GM23338 (cell line): Measurements from ENCODE around the gene MPP4. TPM values are rescaled to one million over a fixed set of nuclear protein-coding genes. Genes with fewer than 3 reads are reported as not detected.

Experiments
- ATAC-seq: fragments of 200-7000 bp; cut with Tn5 transposase; 3 replicates; pipeline ENCODE4 v1.9.1; 2020
- DNase-seq: peaks from one replicate; pipeline ENCODE4 v3.0.0-alpha.2; 2015; ENCODE audit warnings: low spot score
- H2AFZ ChIP-seq: fragments of 200-600 bp; sonication (generic); 2 replicates; pipeline ENCODE4 v1.8.0; 2016; ENCODE audit warnings: antibody characterized with exemption, mild to moderate bottlenecking, moderate library complexity
- H3F3A ChIP-seq: fragments of 200-600 bp; sonication (generic); replicated peaks from 2 replicates; pipeline ENCODE4 v1.8.0; 2017; ENCODE audit warnings: antibody characterized with exemption, mixed run types, low read depth
- H3K27ac ChIP-seq: fragments of 200-600 bp; sonication (generic); 2 replicates; pipeline ENCODE4 v1.6.1; 2016; ENCODE audit warnings: low read depth
- H3K27me3 ChIP-seq: fragments of 200-600 bp; sonication (generic); 2 replicates; pipeline ENCODE4 v1.8.0; 2016; ENCODE audit warnings: mild to moderate bottlenecking, mixed run types, moderate library complexity; ENCODE audit not compliant: insufficient read depth
- H3K36me3 ChIP-seq: fragments of 200-600 bp; sonication (generic); 2 replicates; pipeline ENCODE4 v1.8.0; 2016; ENCODE audit warnings: mild to moderate bottlenecking; ENCODE audit not compliant: insufficient read depth
- H3K4me1 ChIP-seq: fragments of 200-600 bp; sonication (generic); 2 replicates; pipeline ENCODE4 v1.8.0; 2016; ENCODE audit warnings: mild to moderate bottlenecking, moderate library complexity; ENCODE audit not compliant: insufficient read depth
- H3K4me2 ChIP-seq: fragments of 200-600 bp; sonication (generic); 2 replicates; pipeline ENCODE4 v1.7.1; 2017; ENCODE audit warnings: mixed run types
- H3K4me3 ChIP-seq: fragments of 200-600 bp; sonication (generic); 2 replicates; pipeline ENCODE4 v1.6.1; 2016; ENCODE audit warnings: mixed run types
- H3K79me2 ChIP-seq: fragments of 200-600 bp; sonication (generic); replicated peaks from 2 replicates; pipeline ENCODE4 v1.8.0; 2017; ENCODE audit warnings: mild to moderate bottlenecking; ENCODE audit not compliant: insufficient read depth
- H3K9me2 ChIP-seq: fragments of 200-600 bp; sonication (generic); 2 replicates; pipeline ENCODE4 v1.8.0; 2017; ENCODE audit not compliant: insufficient read depth
- H4K20me1 ChIP-seq: fragments of 200-600 bp; sonication (generic); replicated peaks from 2 replicates; pipeline ENCODE4 v1.8.0; 2017; ENCODE audit warnings: mild to moderate bottlenecking; ENCODE audit not compliant: insufficient read depth
- H3K27ac Mint-ChIP-seq: 2 replicates; pipeline ENCODE4 v1.8.0; 2020; ENCODE audit warnings: inconsistent platforms, mild to moderate bottlenecking, moderate library complexity, mixed read lengths
- H3K27me3 Mint-ChIP-seq: 3 replicates; pipeline ENCODE4 v1.8.0; 2022; ENCODE audit warnings: low read depth, mild to moderate bottlenecking, moderate library complexity, mixed read lengths, inconsistent platforms; ENCODE audit not compliant: insufficient read depth, poor library complexity
- H3K36me3 Mint-ChIP-seq: 3 replicates; pipeline ENCODE4 v1.8.0; 2021; ENCODE audit warnings: low read depth, mild to moderate bottlenecking, inconsistent platforms, moderate library complexity, mixed read lengths
- H3K4me1 Mint-ChIP-seq: 3 replicates; pipeline ENCODE4 v1.8.0; 2020; ENCODE audit warnings: mild to moderate bottlenecking, inconsistent platforms, mixed read lengths
- H3K4me3 Mint-ChIP-seq: 3 replicates; pipeline ENCODE4 v1.8.0; 2021; ENCODE audit warnings: moderate library complexity, mild to moderate bottlenecking, inconsistent platforms, mixed read lengths
- H3K9me3 Mint-ChIP-seq: 3 replicates; pipeline ENCODE4 v1.8.0; 2020; ENCODE audit warnings: moderate library complexity, mild to moderate bottlenecking, inconsistent platforms, mixed read lengths
- CREB1 ChIP-seq: fragments of 250-450 bp; sonication (Bioruptor Pico); IDR thresholded peaks from 2 replicates; pipeline ENCODE4 v1.5.0; 2020; ENCODE audit warnings: low read depth, mild to moderate bottlenecking, moderate library complexity
- CTCF ChIP-seq, 2 experiments: fragments of 200-600 bp in 1 of 2; sonication (generic) in 1 of 2; conservative IDR thresholded peaks; 2 replicates each; pipeline versions ENCODE4 v1.5.1 to v1.6.1; 2016 to 2017; ENCODE audit warnings: antibody characterized with exemption in 2 of 2, low read depth in 2 of 2, mild to moderate bottlenecking in 2 of 2, moderate library complexity in 1 of 2
- ETS1 ChIP-seq: IDR thresholded peaks from 2 replicates; pipeline ENCODE4 v1.6.1; 2016; ENCODE audit warnings: antibody characterized with exemption
- EZH2 ChIP-seq: fragments of 200-600 bp; sonication (generic); IDR thresholded peaks from one replicate; pipeline ENCODE4 v1.8.0; 2017; ENCODE audit warnings: antibody characterized with exemption, mild to moderate bottlenecking, low read depth; ENCODE audit not compliant: unreplicated experiment
- EZH2phosphoT487 ChIP-seq: fragments of 200-600 bp; sonication (generic); IDR thresholded peaks from one replicate; pipeline ENCODE4 v1.8.1; 2018; ENCODE audit warnings: antibody characterized with exemption; ENCODE audit not compliant: unreplicated experiment
- JUNB ChIP-seq: IDR thresholded peaks from one replicate; pipeline ENCODE4 v1.6.1; 2016; ENCODE audit warnings: antibody characterized with exemption; ENCODE audit not compliant: unreplicated experiment
- NANOG ChIP-seq: IDR thresholded peaks from 2 replicates; pipeline ENCODE4 v1.6.1; 2016; ENCODE audit warnings: antibody characterized with exemption, borderline replicate concordance
- POLR2AphosphoS5 ChIP-seq: IDR thresholded peaks from 2 replicates; pipeline ENCODE4 v1.6.1; 2016; ENCODE audit warnings: antibody characterized with exemption, low read depth
- REST ChIP-seq: IDR thresholded peaks from one replicate; pipeline ENCODE4 v1.6.1; 2018; ENCODE audit warnings: antibody characterized with exemption; ENCODE audit not compliant: unreplicated experiment
- STAT1 ChIP-seq: IDR thresholded peaks from one replicate; pipeline ENCODE4 v1.6.1; 2016; ENCODE audit warnings: antibody characterized with exemption; ENCODE audit not compliant: unreplicated experiment
- ZNF114 ChIP-seq: fragments of 250-450 bp; sonication (Bioruptor Pico); IDR thresholded peaks from 2 replicates; pipeline ENCODE4 v1.5.0; 2020; ENCODE audit warnings: mild to moderate bottlenecking, moderate library complexity
- ZNF331 ChIP-seq: fragments of 250-450 bp; sonication (Bioruptor Pico); IDR thresholded peaks from 2 replicates; pipeline ENCODE4 v1.5.0; 2020; ENCODE audit warnings: low read depth, mild to moderate bottlenecking, moderate library complexity
- ZNF462 ChIP-seq: fragments of 250-450 bp; sonication (Bioruptor Pico); IDR thresholded peaks from 2 replicates; pipeline ENCODE4 v1.5.0; 2020; ENCODE audit warnings: mild to moderate bottlenecking, moderate library complexity
- polyA plus RNA-seq: library from polyadenylated mRNA; unstranded; fragments of >200 nt; fragmentation: Nextera tagmentation; extraction: Ambion mirVana; gene quantifications from 2 replicates; pipeline ENCODE4 v1.2.1, GENCODE V29; 2016
- total RNA-seq: library from RNA; depleted of rRNA; stranded (reverse); fragments of >200 nt; shearing (Covaris generic); gene quantifications from 2 replicates; pipeline ENCODE4 v1.2.3, GENCODE V29; 2014

The MPP4 gene
- total and polyA plus RNA-seq, 2 experiments from 2014 or later = not detected

GRCh38 chr2:201735486-201735885 lies 37.0 kb upstream of the MPP4 start:
- Histone ChIP-seq H4K20me1 (no peaks in the 10 kb centered on the region), H3K4me3 (no peak overlapping the region), H3K27me3 (no peaks in the 10 kb centered on the region), H3K4me1 (no peaks in the 10 kb centered on the region), H3K9me2 (no peaks in the 10 kb centered on the region), H2AFZ (no peak overlapping the region), H3K36me3 (0 out of 2 replicates have a peak, but pooled peaks cover 8% of the 10 kb centered on the region), H3K79me2 (no peaks in the 10 kb centered on the region), H3F3A (no peaks in the 10 kb centered on the region), H3K4me2 (no peak overlapping the region), H3K27ac (no peak overlapping the region)
- no peak for DNase-seq
- TF ChIP-seq EZH2phosphoT487 (no peak), ZNF462 (CRISPR knock-in tag) (no peak), CREB1 (CRISPR knock-in tag) (no peak), ZNF114 (CRISPR knock-in tag) (no peak), NANOG (no peak), POLR2AphosphoS5 (no peak), CTCF (conservative IDR thresholded peaks at IDR 0.05; ENCODE audit: low read depth in 2 of 2) (no peak), ZNF331 (CRISPR knock-in tag) (no peak), JUNB (no peak), REST (no peak), ETS1 (no peak), STAT1 (no peak), EZH2 (no peak)
- peaks cover 4% of the 10 kb centered on the region for H3K27me3 Mint-ChIP-seq
- H3K4me3 Mint-ChIP-seq = no peak overlapping the region
- no peaks in the 10 kb centered on the region for H3K9me3 Mint-ChIP-seq
- H3K36me3 Mint-ChIP-seq = peaks cover 26% of the 10 kb centered on the region
- peaks cover 7% of the 10 kb centered on the region; the same call in 2 of the 3 replicates for H3K4me1 Mint-ChIP-seq
- H3K27ac Mint-ChIP-seq = no peak overlapping the region
- ATAC-seq = no peak
